Islet of Langerhans (tissue), 1 donor: ENCODE measurements around the gene PANK4.
"Not testable (repeated sequence)": the region's sequence is repeated elsewhere in the genome, so short reads cannot be mapped to it uniquely, and the experiment has no call there.

Source experiments
- FAIRE-seq: peaks from one replicate; lab custom pipeline; 2011; peaks lifted over from hg19 to GRCh38; lab: Jason Lieb, UNC

The PANK4 gene

GRCh38 chr1:2558420-2558819, 32.0 kb upstream of the PANK4 start:
- FAIRE-seq, result no peak

GRCh38 chr1:2557482-2558400, 31.3 kb upstream of the PANK4 start:
- no peak for FAIRE-seq

GRCh38 chr1:2556678-2557481, 30.5 kb upstream of the PANK4 start:
- FAIRE-seq, result no peak

GRCh38 chr1:2556277-2556677, 29.9 kb upstream of the PANK4 start, which contains the start of gene TNFRSF14:
TSS of gene TNFRSF14 (plus strand) at chr1:2556371. CDS start at chr1:2556665, 294 bp downstream.
- no peak for FAIRE-seq

- FAIRE-seq, result no peak
Observed at GRCh38 chr1:2555634-2556276, 29.4 kb upstream of the PANK4 start.

GRCh38 chr1:2554621-2555387, 28.4 kb upstream of the PANK4 start:
- no peak for FAIRE-seq

- no peak for FAIRE-seq
Observed at GRCh38 chr1:2553871-2554620, 27.6 kb upstream of the PANK4 start.

- not testable (repeated sequence) for FAIRE-seq
Observed at GRCh38 chr1:2553076-2553475, 26.7 kb upstream of the PANK4 start.

GRCh38 chr1:2552189-2552588, 25.8 kb upstream of the PANK4 start:
- FAIRE-seq, result no peak

- not testable (repeated sequence) for FAIRE-seq
Observed at GRCh38 chr1:2551544-2551943, 25.1 kb upstream of the PANK4 start.

- FAIRE-seq, result not testable (repeated sequence)
Observed at GRCh38 chr1:2550309-2550861, 24.0 kb upstream of the PANK4 start.

- not testable (repeated sequence) for FAIRE-seq
Observed at GRCh38 chr1:2549367-2550029, 23.1 kb upstream of the PANK4 start.

GRCh38 chr1:2548068-2548589, 21.7 kb upstream of the PANK4 start:
- FAIRE-seq, result no peak

- FAIRE-seq, result no peak
Observed at GRCh38 chr1:2547210-2548067, 21.0 kb upstream of the PANK4 start.

- FAIRE-seq, result no peak
Observed at GRCh38 chr1:2546515-2547209, 20.3 kb upstream of the PANK4 start.

- FAIRE-seq, result no peak
Observed at GRCh38 chr1:2545754-2546514, 19.5 kb upstream of the PANK4 start.

- FAIRE-seq, result no peak
Observed at GRCh38 chr1:2544875-2545640, 18.7 kb upstream of the PANK4 start.
